ENCODE results near the gene KRT13.

The KRT13 gene

GRCh38 chr17:41532947-41533570 is 27.6 kb upstream of the KRT13 start:
- Mint-ChIP-seq H3K27ac (no peak overlapping the region), H3K9me3 (no peaks in the 10 kb centered on the region), H3K27me3 (peaks cover 81% of the 10 kb centered on the region), H3K4me3 (no peak overlapping the region), H3K4me1 (ENCODE audit: low read depth) (peaks cover 16% of the 10 kb centered on the region), H3K36me3 (ENCODE audit: low read depth) (no peaks in the 10 kb centered on the region)
- intact Hi-C loops (cut with micrococcal nuclease) = no loop called here

GRCh38 chr17:41531993-41532392 is 26.6 kb upstream of the KRT13 start:
- H3K27me3 Mint-ChIP-seq = peaks cover 83% of the 10 kb centered on the region
- H3K27ac Mint-ChIP-seq = no peak overlapping the region
- intact Hi-C loops (cut with micrococcal nuclease) = no loop called here
- no peaks in the 10 kb centered on the region for H3K9me3 Mint-ChIP-seq
- peaks cover 25% of the 10 kb centered on the region for H3K4me1 Mint-ChIP-seq (ENCODE audit: low read depth)
- H3K36me3 Mint-ChIP-seq (ENCODE audit: low read depth) = no peaks in the 10 kb centered on the region
- no peak overlapping the region for H3K4me3 Mint-ChIP-seq

GRCh38 chr17:41530062-41531048 is 24.9 kb upstream of the KRT13 start:
- Mint-ChIP-seq H3K4me1 (ENCODE audit: low read depth) (peaks cover 25% of the 10 kb centered on the region), H3K9me3 (no peaks in the 10 kb centered on the region), H3K4me3 (no peak overlapping the region), H3K27ac (no peak overlapping the region), H3K27me3 (peaks cover 83% of the 10 kb centered on the region), H3K36me3 (ENCODE audit: low read depth) (no peaks in the 10 kb centered on the region)
- intact Hi-C loops (cut with micrococcal nuclease) = no loop called here

- intact Hi-C loops (cut with micrococcal nuclease) = no loop called here
- Mint-ChIP-seq H3K4me3 (no peak overlapping the region), H3K36me3 (ENCODE audit: low read depth) (no peaks in the 10 kb centered on the region), H3K27me3 (peaks cover 83% of the 10 kb centered on the region), H3K27ac (no peak overlapping the region), H3K4me1 (ENCODE audit: low read depth) (peaks cover 25% of the 10 kb centered on the region), H3K9me3 (no peaks in the 10 kb centered on the region)
These were observed 24.1 kb upstream of the KRT13 start for GRCh38 chr17:41529491-41529915.

GRCh38 chr17:41528959-41529353 is 23.5 kb upstream of the KRT13 start:
- Mint-ChIP-seq H3K27me3 (peaks cover 86% of the 10 kb centered on the region), H3K4me1 (ENCODE audit: low read depth) (peaks cover 25% of the 10 kb centered on the region)

GRCh38 chr17:41527063-41528023 is 21.9 kb upstream of the KRT13 start:
- intact Hi-C loops (cut with micrococcal nuclease) = no loop called here
- Mint-ChIP-seq H3K27ac (no peak overlapping the region), H3K9me3 (no peaks in the 10 kb centered on the region), H3K27me3 (peaks cover 82% of the 10 kb centered on the region), H3K4me1 (ENCODE audit: low read depth) (peaks cover 25% of the 10 kb centered on the region), H3K4me3 (no peak overlapping the region), H3K36me3 (ENCODE audit: low read depth) (no peaks in the 10 kb centered on the region)

More at GRCh38 chr17:41528959-41529353, 23.5 kb upstream of the KRT13 start:
- no peaks in the 10 kb centered on the region for H3K36me3 Mint-ChIP-seq (ENCODE audit: low read depth)
- no peaks in the 10 kb centered on the region for H3K9me3 Mint-ChIP-seq
- no peak overlapping the region for H3K4me3 Mint-ChIP-seq
- intact Hi-C loops (cut with micrococcal nuclease) = no loop called here
- H3K27ac Mint-ChIP-seq = no peak overlapping the region

- no peak overlapping the region for H3K4me3 Mint-ChIP-seq
- no peaks in the 10 kb centered on the region for H3K9me3 Mint-ChIP-seq
- H3K27me3 Mint-ChIP-seq = peaks cover 61% of the 10 kb centered on the region
- no peaks in the 10 kb centered on the region for H3K36me3 Mint-ChIP-seq (ENCODE audit: low read depth)
- peaks cover 29% of the 10 kb centered on the region for H3K4me1 Mint-ChIP-seq (ENCODE audit: low read depth)
- H3K27ac Mint-ChIP-seq = no peak overlapping the region
- intact Hi-C loops (cut with micrococcal nuclease) = no loop called here
These were observed 18.8 kb upstream of the KRT13 start for GRCh38 chr17:41524261-41524660.

GRCh38 chr17:41523787-41524186 is 18.4 kb upstream of the KRT13 start:
- intact Hi-C loops (cut with micrococcal nuclease) = no loop called here
- Mint-ChIP-seq H3K4me3 (no peak overlapping the region), H3K27ac (no peak overlapping the region), H3K4me1 (ENCODE audit: low read depth) (peaks cover 25% of the 10 kb centered on the region), H3K36me3 (ENCODE audit: low read depth) (no peaks in the 10 kb centered on the region), H3K9me3 (no peaks in the 10 kb centered on the region), H3K27me3 (peaks cover 61% of the 10 kb centered on the region)

GRCh38 chr17:41523225-41523593 is 17.8 kb upstream of the KRT13 start:
- intact Hi-C loops (cut with micrococcal nuclease) = no loop called here
- Mint-ChIP-seq H3K36me3 (ENCODE audit: low read depth) (no peaks in the 10 kb centered on the region), H3K4me1 (ENCODE audit: low read depth) (peaks cover 20% of the 10 kb centered on the region), H3K27ac (no peak overlapping the region), H3K4me3 (no peak overlapping the region), H3K9me3 (no peaks in the 10 kb centered on the region), H3K27me3 (peaks cover 60% of the 10 kb centered on the region)

GRCh38 chr17:41522301-41523224 is 17.2 kb upstream of the KRT13 start:
- Mint-ChIP-seq H3K27me3 (peaks cover 58% of the 10 kb centered on the region), H3K36me3 (ENCODE audit: low read depth) (no peaks in the 10 kb centered on the region), H3K27ac (no peak overlapping the region), H3K4me1 (ENCODE audit: low read depth) (peaks cover 14% of the 10 kb centered on the region), H3K9me3 (no peaks in the 10 kb centered on the region), H3K4me3 (no peak overlapping the region)
- intact Hi-C loops (cut with micrococcal nuclease) = no loop called here

GRCh38 chr17:41521574-41522261 is 16.3 kb upstream of the KRT13 start:
- intact Hi-C loops (cut with micrococcal nuclease) = no loop called here
- Mint-ChIP-seq H3K27me3 (peaks cover 54% of the 10 kb centered on the region), H3K9me3 (no peaks in the 10 kb centered on the region), H3K4me3 (no peak overlapping the region), H3K36me3 (ENCODE audit: low read depth) (no peaks in the 10 kb centered on the region), H3K4me1 (ENCODE audit: low read depth) (peaks cover 9% of the 10 kb centered on the region), H3K27ac (no peak overlapping the region)

- Mint-ChIP-seq H3K4me1 (ENCODE audit: low read depth) (peaks cover 9% of the 10 kb centered on the region), H3K9me3 (no peaks in the 10 kb centered on the region), H3K27ac (no peak overlapping the region), H3K4me3 (no peak overlapping the region), H3K27me3 (peaks cover 53% of the 10 kb centered on the region), H3K36me3 (ENCODE audit: low read depth) (no peaks in the 10 kb centered on the region)
- intact Hi-C loops (cut with micrococcal nuclease) = no loop called here
These were observed 15.6 kb upstream of the KRT13 start for GRCh38 chr17:41520821-41521521.
